HG02840 (cell line): ENCODE results near the gene TNFRSF25.
"Not testable (repeated sequence)": the region's sequence is repeated elsewhere in the genome, so short reads cannot be mapped to it uniquely, and the experiment has no call there.

Source experiments
- ATAC-seq: cut with Tn5 transposase; IDR thresholded peaks from one replicate; pipeline ENCODE4 v1.9.1; 2021; ENCODE audit warnings: mild to moderate bottlenecking, moderate library complexity, moderate number of reproducible peaks; ENCODE audit not compliant: unreplicated experiment, low FRiP score

Gene TNFRSF25

DNA sequence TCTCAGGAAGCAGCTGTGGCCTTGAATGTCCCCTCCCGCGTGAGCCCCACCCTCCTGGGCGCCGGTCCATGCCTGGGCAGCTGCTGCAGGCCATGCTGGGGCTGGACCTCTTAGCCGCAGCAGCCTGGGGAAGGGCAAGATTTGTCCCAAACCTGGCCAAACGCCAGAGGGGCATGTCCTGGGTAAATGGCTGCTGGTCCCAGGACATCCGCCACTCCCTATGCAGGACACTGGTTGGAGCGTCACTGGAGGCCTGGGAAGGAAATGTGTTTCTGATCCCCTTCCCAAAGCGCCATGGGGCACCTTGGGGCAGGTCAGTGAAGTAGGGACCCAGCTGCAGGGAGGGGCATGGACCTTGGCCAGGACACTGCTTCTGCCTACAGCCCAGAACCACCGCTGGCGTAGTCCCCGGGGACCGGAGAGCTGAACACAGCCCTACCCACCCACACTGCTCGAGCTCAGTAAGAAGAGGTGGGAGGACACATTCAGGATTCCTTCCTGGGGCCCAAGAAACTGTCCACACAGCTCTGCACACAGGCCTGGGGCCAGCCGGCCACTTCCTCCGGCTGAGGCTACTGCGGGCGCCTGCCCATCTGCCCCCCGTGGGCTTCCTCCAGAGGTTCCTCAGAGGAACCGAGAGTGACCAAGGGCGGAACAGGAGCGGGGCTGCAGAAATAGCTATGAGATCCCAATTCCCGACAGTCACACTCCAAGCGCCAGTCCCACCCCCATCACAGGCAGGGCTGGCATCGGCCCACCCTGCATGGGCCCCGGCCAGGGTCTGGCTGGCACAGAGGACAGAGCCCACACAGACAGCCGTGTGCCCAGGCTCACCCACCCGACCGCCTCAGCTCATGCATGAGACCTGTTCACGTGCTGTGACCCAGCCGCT lies 36.3 kb upstream of the TNFRSF25 start:
- no peak for ATAC-seq

DNA sequence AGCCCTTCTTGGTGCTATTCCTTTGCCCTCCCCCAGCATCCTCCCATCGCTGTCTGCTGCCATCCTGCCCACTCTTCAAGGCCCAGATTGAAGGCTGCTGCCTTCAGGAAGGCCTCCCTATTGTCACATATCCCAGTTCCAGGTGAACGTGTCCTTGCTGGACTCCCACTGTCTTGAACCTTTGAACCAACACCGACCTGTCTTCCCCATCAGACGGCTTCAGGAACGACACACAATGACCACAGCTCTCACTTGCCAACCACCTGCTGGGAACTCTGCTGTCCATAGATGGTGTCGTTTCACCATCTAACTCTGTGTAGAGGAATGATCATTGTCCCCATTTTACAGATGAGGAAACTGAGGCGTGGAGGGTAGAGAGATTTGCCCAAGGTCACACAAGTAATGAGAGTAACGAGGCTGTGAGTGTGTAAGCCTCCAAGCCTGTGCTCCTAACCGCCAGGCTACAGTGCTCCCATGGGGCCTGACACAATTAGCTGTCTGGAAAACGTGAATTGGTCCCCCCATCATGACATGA lies 35.4 kb upstream of the TNFRSF25 start:
- no peak for ATAC-seq

DNA sequence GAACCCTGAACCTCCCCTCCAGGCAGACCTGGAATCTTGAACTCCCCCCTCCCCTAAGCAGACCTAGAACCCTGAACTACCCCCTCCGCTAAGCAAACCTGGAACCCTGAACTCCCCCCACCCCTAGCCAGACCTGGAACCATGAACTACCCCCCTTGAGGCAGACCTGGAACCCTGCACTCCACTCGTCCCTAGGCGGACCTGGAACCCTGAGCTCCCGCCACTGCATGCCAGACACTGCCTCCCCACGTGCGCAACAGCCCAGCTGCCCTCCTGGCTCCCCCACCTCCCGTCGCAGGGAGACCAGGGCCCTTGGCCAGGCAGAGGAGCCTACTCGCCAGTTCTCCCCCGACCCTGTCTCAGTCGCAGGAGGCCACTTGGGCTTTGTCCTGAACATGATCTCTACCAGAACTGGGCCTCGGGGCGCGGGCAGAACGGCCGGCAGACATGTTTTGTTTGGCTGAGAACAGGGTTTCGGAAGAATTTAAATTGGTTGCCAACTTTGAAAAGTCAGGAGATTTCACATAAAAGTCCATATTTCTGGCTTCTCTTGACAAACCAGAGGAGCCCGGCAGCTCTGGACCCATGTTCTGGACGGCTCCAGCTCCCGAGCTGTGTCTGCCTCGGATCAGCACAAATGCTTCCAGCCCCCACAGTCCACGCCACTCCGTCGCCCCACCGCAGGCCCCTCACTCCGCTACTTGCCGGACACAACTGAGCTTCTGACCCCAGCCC lies 34.7 kb upstream of the TNFRSF25 start:
- ATAC-seq, result no peak

DNA sequence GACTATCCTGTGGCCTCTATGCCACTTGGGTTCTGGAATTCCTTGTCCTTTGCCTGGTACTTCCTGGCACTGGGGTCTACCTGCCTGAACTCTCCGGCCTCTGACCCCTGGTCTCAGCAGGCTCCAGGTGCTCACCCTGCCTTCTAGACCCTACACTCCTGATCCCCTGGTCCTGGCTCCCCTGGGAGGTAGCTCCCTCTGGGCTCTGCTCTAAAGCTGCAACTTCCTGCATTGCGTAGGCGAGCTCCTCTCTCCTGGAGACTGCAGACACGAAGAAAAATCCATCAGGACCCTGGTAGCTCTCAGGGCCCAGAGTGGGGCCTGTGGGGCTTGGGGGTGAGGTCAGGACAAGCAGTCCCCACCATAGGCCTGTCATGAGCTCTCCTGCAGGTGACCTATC lies 33.3 kb upstream of the TNFRSF25 start:
- ATAC-seq, result no peak

DNA sequence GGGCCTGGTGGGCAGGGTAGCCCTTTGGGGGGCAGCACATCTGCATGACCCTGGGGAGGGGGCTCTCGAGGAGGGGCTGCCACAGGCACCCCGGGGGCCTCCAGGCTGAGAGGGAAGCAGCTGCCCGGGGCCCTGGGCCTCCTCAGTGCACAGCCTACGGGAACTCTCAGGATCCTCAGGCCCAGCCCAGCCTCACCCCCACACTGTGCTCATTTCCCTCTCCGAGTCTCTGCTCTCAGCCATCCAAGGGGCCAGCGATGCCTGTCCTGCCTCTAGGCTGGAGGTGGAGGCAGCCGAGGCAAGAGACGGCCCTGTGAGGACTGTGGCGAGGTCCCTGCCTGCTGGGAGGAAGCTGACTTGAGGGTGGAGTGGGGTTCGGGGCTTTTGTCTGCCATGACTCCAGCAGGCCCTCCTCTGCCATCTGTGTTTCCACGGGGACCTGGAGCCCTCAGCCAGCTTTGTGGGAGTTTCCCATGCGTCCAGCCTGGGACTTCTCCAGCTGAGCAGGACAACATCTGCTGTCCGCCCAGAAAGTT lies 32.7 kb upstream of the TNFRSF25 start:
- no peak for ATAC-seq

DNA sequence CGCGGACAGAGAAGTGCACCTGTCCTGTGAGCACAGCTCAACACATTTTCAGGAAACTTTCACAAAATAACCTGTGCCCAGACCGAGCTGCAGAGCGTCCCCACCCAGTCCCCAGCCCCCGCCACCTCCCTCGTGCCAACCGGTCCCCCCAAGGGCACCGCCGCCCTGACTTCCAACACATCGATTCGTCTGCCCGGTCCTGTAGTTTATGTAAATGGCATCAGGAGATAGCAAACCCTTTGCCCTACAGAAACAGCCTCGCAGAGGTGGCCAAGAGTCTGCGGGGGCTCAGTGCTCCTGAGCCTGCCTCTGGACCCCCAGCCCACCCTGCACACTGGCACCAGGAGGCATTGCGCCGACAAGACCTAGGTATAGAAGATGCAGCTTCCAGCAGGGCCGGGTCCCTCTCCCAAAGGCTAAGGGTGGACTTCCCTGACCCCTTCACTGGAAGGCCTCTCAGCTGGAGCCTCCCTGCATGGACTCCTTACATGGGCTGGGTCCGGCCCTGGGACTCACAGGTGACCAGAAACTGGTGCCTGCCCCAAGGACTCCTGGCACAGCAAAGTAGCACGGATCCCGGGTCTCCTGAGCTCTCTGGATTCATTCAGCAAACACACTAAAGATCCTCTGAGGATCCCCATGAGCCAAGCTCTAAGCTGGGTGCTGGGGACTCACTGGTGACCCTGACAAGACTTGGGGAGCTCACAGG lies 32.0 kb upstream of the TNFRSF25 start:
- no peak for ATAC-seq

DNA sequence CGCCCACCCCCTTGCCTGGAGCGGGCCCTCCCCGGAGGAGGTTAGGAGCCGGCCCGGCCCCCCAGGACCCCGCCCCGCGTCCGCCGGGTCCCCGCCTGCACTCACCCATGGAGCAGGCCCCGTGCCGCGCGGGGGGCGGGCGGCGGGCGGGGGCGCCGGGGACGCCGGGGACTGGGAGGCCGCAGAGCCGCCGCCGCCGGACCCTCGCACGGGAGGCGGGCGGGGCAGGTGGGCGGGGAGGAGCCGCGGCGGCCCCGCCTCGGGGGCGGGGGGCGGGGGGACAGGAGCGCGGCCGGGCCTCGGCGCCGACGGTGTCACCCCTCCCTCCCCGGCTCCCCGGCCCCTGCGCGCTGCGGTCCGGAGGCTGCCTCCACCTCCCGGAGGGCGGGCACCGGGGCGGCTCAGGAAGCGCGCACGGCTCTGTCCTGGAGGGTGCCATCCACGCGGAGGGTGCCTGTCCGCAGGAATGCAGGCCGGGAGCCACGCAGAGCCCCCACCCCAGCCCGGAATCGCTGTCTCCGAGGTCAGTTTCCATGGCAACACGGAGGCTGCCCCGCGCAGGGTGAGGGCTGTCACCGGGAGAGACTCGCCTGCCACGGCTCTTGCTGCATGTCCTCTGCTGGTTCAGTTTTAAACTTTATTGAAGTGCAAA lies 31.4 kb upstream of the TNFRSF25 start:
- ATAC-seq, result no peak

DNA sequence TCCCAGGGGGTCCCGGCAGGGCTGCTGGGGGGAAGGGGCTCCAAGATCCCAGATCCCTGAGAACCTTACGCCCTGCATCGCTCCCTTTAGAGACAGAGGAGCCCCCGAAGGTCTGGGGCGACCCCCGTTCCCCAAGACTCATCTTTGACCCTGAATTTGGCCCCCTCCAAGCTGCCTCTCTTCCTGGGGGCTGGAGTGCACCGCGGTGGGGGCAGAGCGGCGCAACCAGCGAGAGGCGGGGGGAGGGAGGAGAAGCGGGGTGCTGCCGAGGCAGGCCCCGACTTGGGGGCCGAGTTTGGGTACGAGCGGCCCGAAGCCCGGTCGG lies 30.9 kb upstream of the TNFRSF25 start:
- no peak for ATAC-seq

DNA sequence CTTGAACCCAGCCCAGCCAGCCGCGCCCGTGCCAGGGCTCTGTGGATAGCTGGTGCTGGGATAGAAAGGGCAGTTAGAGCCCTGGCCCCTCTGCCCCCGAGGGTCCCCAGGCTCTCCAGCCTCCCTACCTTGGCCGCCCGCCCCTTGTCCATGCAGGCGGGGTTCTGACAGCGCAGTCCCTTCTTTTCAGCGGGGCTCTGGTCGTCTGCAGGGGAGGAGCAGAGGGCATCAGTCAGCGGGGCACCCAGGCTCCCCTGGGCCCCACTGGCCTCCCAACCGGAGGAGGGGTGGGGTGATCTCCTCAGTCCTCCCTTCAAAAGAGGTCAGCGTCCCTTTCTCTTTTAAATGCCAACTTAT lies 30.4 kb upstream of the TNFRSF25 start:
- no peak for ATAC-seq

DNA sequence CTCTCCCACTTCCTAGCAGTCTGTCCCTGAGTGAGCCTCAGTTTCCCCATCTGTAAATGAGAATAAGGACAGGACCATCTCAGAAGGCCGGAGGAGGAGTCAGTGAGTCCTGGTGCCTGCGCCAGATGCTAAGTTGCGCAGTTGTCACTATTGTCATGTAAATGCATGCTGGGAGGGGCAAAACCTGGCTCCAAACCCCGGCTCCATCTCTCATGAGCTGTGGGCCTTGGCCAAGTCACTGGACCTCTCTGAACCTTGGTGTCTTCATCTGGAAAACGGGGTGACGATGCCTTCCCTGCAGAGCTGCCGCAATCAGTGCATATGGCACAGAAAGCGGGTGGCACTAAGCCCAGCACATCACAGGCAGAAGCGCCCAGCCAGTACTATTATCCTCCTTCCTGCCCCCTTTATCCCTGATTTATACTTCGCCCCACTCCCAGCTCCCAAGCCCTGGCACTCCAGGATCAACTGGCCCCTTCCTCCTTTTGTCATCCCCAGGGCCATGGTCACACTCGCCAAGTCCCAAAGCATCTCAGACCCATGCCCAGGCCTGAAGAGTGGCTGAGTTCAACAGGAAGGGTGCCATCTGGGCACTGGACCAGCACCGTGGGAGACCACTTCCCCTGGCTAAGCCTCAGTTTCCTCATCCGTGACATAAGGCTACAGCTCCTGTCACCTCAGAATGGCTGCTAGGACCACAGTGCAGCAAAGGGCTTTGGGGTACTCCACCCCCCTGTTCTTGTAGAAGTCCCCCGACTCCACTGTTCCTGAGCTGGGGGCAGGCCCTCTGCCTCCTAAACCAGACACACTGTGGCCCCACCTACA lies 29.8 kb upstream of the TNFRSF25 start:
- ATAC-seq, result no peak

DNA sequence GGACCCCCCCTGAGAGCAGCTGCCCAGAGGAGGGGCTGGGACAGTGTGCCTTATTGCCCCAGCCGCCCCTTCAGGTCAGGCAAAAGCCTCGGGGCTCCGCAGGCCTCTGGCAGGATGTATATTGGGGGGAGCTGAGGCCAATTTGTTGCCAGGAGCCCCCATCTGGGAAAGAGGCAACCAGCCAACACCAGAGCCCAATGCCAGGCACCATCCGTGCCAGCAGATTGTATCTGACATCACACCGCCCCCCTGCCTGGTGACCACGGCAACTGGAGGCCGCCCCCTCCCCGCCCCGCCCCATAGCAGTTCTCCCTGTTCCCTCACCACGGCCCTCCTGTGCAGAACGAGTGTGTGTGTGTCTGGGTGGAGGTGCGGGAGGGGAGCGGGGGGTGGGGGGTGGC lies 29.1 kb upstream of the TNFRSF25 start:
- no peak for ATAC-seq

DNA sequence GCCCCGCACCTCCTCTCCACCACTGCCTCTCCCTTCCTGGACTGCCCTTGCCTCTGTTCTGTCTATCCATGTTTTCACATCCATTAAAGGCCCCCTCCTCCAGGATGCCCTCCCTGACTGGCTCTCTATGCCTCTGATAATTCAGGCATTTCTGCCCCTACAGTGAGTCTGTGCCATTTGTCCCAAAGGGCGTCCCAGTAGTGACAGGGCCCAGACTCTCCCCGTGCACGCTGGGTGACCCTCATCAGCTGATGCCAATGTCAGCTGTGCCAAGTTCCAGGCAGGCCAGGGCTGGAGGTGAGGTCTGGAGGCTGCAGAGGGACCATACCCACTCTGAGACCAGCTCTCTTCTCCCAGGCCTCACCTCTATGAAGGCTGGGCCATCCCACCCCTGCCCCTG lies 28.7 kb upstream of the TNFRSF25 start:
- no peak for ATAC-seq

DNA sequence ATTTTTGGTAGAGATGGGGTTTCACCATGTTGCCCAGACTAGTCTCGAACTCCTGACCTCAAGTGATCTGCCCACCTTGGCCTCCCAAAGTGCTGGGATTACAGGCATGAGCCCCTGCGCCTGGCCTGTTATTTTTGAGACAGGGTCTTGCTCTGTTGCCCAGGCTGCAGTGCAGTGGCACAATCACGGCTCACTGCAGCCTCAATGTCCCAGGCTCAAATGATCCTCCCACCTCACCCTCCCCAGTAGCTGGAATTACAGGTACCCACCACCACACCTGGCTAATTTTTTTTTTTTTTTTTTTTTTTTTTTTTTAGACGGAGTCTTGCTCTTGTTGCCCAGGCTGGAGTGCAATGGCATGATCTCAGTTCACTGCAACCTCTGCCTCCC lies 27.9 kb upstream of the TNFRSF25 start:
- ATAC-seq, result not testable (repeated sequence)

DNA sequence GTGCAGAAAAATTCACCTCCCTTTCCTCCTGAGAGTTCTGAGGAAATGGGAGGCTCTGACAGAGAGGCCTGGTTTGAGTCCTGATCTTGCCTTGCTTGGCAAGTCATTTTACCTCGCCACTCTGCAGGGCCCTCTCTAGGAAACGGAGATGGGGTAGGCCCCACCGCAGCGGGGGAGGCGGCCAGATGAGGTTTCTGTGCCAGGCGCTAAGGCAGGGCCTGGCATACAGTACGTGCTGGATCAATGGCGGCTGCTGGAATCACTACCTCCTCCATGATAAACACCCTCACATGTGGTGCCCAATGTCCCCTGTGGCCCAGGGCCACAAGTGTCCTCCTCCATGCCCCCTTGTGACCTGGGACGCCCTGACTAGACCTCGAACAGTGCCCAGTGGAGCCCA lies 26.0 kb upstream of the TNFRSF25 start:
- ATAC-seq, result no peak

DNA sequence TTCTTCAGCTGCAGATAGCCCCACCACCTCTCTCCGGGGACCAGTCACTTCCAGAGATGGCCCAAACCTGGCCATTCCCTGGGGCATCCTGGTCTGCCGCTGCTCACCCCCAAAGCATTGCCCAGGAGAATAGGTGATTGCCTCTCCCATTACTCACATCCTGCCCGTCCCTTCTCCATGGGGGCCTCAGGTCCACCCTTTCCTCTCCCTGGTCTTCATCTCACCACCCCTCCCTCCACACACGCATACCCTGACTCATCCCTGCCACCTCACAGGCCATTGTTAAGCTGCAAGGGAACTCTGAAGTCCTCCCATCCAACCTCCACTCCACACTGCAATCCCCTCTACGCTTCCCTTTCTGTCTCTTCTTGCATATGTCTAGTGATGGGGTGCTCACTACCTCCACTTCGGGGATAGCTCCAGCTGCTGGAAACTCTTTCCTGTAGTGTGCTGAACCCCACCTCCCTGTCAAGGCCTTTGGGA lies 25.5 kb upstream of the TNFRSF25 start, which contains the start of gene PLEKHG5:
Gene PLEKHG5, minus strand, starts transcription at position 188 of the 483 bp plus-strand sequence. CDS start 14,096 bp downstream, outside the sequence.
- ATAC-seq, result no peak

DNA sequence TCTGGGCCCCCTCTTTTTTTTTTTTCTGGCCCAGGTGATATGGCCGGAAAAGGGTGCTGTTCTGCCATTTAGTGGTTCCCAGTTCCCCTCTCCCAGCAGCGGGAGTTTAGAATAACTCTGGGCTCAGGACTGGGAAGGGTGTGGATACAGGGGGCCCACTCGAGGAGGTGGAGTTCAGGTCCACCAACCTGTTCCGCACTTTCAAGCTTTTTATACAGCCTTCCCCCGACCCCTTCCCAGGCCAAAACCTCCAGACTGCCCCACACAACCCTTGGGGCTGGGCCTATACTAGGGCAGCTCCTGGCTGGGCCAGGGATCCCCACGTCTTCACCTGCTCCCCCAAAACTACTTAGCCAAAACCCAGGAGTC lies 25.1 kb upstream of the TNFRSF25 start:
- ATAC-seq, result no peak

DNA sequence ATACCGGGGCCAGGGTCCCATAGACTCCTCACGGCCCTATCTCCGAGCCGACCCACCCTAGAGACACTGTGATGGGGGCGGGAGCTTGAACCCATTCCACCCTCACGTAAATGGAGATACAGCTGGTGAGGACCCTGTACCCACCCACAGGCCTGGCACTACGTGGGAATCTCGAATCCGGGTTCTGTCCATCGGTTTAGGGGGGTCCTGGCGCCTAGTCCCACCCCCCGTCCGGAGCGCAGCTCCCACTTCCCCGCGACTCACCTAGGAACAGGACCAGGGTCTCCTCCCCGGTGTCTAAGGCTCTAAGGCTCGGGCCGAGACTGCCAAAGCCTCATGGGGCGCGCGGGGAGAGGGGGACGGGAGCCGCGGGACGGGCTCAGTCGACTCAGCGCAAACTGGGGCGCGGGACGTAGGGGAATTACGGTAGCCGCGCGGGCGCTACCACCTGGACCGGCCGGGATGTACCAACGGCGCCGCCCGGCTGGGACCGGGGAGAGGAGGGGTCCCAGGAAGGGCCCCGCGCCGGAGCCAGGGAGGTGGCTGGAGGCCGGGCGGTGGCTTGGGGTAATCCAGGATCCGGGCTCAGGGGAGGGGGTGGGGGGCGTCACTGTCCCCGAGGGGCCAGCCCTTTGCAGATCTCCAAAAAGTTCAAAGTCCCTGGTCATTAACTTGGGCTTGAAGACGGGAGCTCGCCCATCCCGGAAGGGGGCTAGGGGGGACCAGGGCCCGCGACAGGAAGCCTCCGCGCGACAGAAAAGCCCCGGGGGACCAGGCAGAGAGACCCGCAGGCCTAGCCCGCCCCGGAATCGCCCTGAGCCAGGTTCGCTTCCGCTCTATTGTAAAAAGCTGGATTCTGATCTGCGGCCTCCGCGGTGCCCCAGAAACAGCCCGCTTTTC lies 24.5 kb upstream of the TNFRSF25 start:
- ATAC-seq, result no peak

DNA sequence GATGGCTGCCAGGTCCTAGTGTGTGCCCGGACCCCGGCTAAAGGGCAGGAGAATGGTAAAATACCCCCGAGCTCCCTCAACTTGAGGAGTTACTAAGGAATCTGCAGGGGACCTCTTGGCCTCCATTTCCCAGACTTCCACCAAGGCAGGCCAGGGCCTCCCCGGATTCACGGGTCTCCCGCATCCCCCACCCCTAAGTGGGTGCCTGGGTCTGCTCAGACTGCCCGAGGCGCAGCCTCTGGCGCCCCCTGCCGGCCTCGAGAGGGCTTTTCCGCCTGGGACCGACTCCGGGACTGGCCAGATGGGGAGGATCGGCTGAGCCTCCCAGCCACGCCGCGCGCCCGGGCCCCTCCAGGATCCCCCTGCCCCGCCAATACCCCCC lies 23.8 kb upstream of the TNFRSF25 start:
- ATAC-seq, result no peak
